Measurements from ENCODE around the gene GNB3.

Gene GNB3

GRCh38 chr12:6839482-6840201, 1.1 kb upstream of the GNB3 start:
- no peak for DNase-seq

GRCh38 chr12:6840330-6840729, 395 bp upstream of the GNB3 start:
- DNase-seq = no peak

GRCh38 chr12:6842075-6842474, 1.4 kb downstream of the GNB3 start:
- no peak for DNase-seq

GRCh38 chr12:6843118-6843902, 2.6 kb downstream of the GNB3 start:
- DNase-seq = no peak

- no peak for DNase-seq
Observed at GRCh38 chr12:6845395-6845794, 4.7 kb downstream of the GNB3 start.

- DNase-seq = no peak
Observed at GRCh38 chr12:6846316-6846869, 5.7 kb downstream of the GNB3 start.

GRCh38 chr12:6847676-6848075, 7.0 kb downstream of the GNB3 start:
- no peak for DNase-seq

GRCh38 chr12:6849427-6849826, 8.7 kb downstream of the GNB3 start:
- no peak for DNase-seq

GRCh38 chr12:6849976-6850560, 9.3 kb downstream of the GNB3 start:
- DNase-seq = no peak

GRCh38 chr12:6850796-6851152, 10.0 kb downstream of the GNB3 start:
- DNase-seq = no peak

GRCh38 chr12:6851153-6851920, 10.6 kb downstream of the GNB3 start, which contains the start of gene CDCA3:
Gene CDCA3, minus strand, starts transcription at chr12:6851286. Its CDS starts 334 bp downstream, at chr12:6850952.
- peak; percentile 82 for DNase-seq

- DNase-seq = peak; percentile 97
Observed at GRCh38 chr12:6851921-6852650, 11.4 kb downstream of the GNB3 start, which contains the start of gene USP5. Gene USP5, plus strand, starts transcription at chr12:6852150. Its CDS starts 30 bp downstream, at chr12:6852180.

GRCh38 chr12:6852651-6853354, 12.1 kb downstream of the GNB3 start:
- DNase-seq = peak; percentile 60

GRCh38 chr12:6853626-6854025, 12.9 kb downstream of the GNB3 start:
- no peak for DNase-seq

- no peak for DNase-seq
Observed at GRCh38 chr12:6854036-6854435, 13.3 kb downstream of the GNB3 start.

- DNase-seq = no peak
Observed at GRCh38 chr12:6855322-6855721, 14.6 kb downstream of the GNB3 start.

- no peak for DNase-seq
Observed at GRCh38 chr12:6858799-6859198, 18.1 kb downstream of the GNB3 start.

- no peak for DNase-seq
Observed at GRCh38 chr12:6860116-6860515, 19.4 kb downstream of the GNB3 start.

GRCh38 chr12:6860942-6861341, 20.2 kb downstream of the GNB3 start:
- no peak for DNase-seq

- no peak for DNase-seq
Observed at GRCh38 chr12:6861391-6861790, 20.7 kb downstream of the GNB3 start.

- DNase-seq = no peak
Observed at GRCh38 chr12:6863033-6863432, 22.3 kb downstream of the GNB3 start.

Measured in T1000 (cell line).